Gastroesophageal sphincter (tissue), 3 donors: ENCODE data around the gene ISG20.

Experiments
- POLR2A ChIP-seq, 2 donors: fragments of 450-650 bp; IDR thresholded peaks; one replicate each; pipeline ENCODE4 v1.6.1; 2017; ENCODE audit warnings: antibody characterized with exemption in 2 of 2, mild to moderate bottlenecking in 2 of 2, moderate library complexity in 1 of 2
- TF ChIP-seq, protein P1 (sequence below), 4 experiments: fragments of 200-600 bp in 2 of 4; fragments of 450-650 bp in 2 of 4; sonication (generic) in 1 of 4; IDR thresholded peaks; one replicate each; pipeline ENCODE4 v1.5.1; 2017 to 2019; ENCODE audit warnings: antibody characterized with exemption in 4 of 4, mild to moderate bottlenecking in 2 of 4, moderate library complexity in 2 of 4

DNA sequence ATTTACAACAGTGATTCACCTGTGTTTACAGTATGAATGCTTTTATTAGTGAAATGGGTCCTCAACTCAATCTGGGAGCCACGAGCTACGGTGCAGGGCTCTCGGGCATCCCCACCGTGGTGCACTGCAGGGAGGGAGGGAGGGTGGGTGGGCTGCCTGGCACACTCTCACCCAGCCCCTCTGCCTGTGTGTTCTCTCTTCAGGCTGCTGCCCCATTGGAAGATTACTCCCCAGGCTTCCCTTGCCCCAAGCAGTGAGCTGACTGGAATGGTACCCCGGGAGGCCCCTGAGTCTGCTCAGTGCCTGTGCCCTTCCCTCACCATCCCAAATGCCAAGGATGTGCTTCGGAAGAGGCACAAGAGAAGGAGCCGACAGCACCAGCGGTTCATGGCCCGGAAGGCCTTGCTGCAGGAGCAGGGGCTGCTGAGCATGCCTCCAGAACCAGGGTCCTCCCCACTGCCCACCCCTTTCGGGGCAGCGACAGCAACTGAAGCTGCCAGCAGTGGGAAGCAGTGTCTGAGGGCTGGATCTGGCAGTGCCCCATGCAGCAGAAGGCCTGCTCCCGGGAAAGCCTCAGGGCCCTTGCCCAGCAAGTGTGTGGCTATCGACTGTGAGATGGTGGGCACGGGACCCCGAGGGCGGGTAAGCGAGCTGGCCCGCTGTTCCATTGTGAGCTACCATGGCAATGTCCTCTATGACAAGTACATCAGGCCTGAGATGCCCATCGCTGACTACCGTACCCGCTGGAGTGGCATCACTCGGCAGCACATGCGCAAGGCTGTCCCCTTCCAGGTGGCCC, 12.7 kb upstream of the ISG20 start:
- TF ChIP-seq, protein P1, sequence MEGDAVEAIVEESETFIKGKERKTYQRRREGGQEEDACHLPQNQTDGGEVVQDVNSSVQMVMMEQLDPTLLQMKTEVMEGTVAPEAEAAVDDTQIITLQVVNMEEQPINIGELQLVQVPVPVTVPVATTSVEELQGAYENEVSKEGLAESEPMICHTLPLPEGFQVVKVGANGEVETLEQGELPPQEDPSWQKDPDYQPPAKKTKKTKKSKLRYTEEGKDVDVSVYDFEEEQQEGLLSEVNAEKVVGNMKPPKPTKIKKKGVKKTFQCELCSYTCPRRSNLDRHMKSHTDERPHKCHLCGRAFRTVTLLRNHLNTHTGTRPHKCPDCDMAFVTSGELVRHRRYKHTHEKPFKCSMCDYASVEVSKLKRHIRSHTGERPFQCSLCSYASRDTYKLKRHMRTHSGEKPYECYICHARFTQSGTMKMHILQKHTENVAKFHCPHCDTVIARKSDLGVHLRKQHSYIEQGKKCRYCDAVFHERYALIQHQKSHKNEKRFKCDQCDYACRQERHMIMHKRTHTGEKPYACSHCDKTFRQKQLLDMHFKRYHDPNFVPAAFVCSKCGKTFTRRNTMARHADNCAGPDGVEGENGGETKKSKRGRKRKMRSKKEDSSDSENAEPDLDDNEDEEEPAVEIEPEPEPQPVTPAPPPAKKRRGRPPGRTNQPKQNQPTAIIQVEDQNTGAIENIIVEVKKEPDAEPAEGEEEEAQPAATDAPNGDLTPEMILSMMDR (IDR thresholded peaks at IDR 0.05): no peak
- no peak for TF ChIP-seq POLR2A (IDR thresholded peaks at IDR 0.05)
